Immature natural killer cell (primary cell): Measurements from ENCODE around the gene CCDC200. TPM values are rescaled to one million over a fixed set of nuclear protein-coding genes. Genes with fewer than 3 reads are reported as not detected.

Experiments used
- polyA plus RNA-seq, 3 donors: library from polyadenylated mRNA; unstranded; fragments of 300-500 nt; fragmentation: Illumina TruSeq; gene quantifications; one replicate each; pipeline ENCODE4 v1.2.3, GENCODE V29; 2021

CCDC200 gene
- polyA plus RNA-seq, 3 donors from 2014 or later: 1.2 TPM; not detected in 2

Other genes starting within 250 kb of the CCDC200 start
- not detected for gene PTGES3L, start 248.5 kb downstream of the CCDC200 start, polyA plus RNA-seq
- gene RUNDC1, start 248.1 kb downstream of the CCDC200 start, polyA plus RNA-seq: 10 to 100 TPM; 10.2 to 16.5 (median 13.0) TPM
- 1,000 to 10,000 TPM in 2 of 3 donors, 100 to 1,000 TPM in 1; 807 to 2,182 (median 1,177) TPM for gene RPL27, start 230.2 kb downstream of the CCDC200 start, polyA plus RNA-seq
- 100 to 1,000 TPM; 127 to 130 (median 129) TPM for gene IFI35, start 221.8 kb downstream of the CCDC200 start, polyA plus RNA-seq
- 10 to 100 TPM; 33.7 to 56.3 (median 34.5) TPM for gene VAT1, start 206.2 kb downstream of the CCDC200 start, polyA plus RNA-seq
- gene RND2, start 203.4 kb downstream of the CCDC200 start, polyA plus RNA-seq: not detected
- 1 to 10 TPM; 1.1 to 7.2 (median 5.8) TPM for gene BRCA1, start 103.3 kb downstream of the CCDC200 start, polyA plus RNA-seq
- 10 to 100 TPM; 59.3 to 96.7 (median 78.5) TPM for gene NBR1, start 57.4 kb downstream of the CCDC200 start, polyA plus RNA-seq
- 1 to 10 TPM; 2.5 to 7.9 (median 3.5) TPM for gene TMEM106A, start 16.7 kb downstream of the CCDC200 start, polyA plus RNA-seq
- gene RNU2-1, start 5.4 kb upstream of the CCDC200 start, polyA plus RNA-seq: not detected
- 1 to 10 TPM; 4.5 to 10.0 (median 9.9) TPM for gene ARL4D, start 170.4 kb upstream of the CCDC200 start, polyA plus RNA-seq